ENCODE measurements around the gene DEDD.

The DEDD gene

DNA sequence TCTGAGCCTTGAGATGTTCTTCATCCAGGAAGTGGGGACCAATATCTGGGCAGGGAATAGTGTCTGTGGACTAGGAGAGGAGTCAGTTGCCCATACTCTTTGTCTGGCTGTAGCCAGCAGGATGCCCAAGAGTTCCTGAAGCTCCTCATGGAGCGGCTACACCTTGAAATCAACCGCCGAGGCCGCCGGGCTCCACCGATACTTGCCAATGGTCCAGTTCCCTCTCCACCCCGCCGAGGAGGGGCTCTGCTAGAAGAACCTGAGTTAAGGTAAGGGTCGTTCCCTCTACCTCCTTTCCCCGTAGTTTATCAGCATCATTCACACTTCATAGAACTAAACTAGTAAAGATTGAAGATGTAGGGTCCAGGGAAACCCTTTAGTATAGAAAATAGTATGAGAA lies 30.3 kb upstream of the DEDD start:
- DNase-seq, result no peak

DNA sequence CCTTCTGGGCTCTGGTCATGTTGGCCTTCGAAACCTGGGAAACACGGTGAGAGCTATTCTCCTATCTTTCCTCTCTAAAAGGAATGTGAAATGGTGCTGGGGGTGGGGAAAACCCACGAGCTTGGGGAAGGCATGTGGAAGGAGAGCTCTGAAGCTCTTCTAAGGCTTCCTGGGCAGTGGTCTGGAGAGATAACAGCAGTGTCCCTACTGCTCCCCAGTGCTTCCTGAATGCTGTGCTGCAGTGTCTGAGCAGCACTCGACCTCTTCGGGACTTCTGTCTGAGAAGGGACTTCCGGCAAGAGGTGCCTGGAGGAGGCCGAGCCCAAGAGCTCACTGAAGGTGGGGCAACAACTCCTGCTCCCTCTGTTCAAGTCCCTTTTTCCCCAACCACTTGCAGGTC lies 29.6 kb upstream of the DEDD start:
- DNase-seq, result no peak

DNA sequence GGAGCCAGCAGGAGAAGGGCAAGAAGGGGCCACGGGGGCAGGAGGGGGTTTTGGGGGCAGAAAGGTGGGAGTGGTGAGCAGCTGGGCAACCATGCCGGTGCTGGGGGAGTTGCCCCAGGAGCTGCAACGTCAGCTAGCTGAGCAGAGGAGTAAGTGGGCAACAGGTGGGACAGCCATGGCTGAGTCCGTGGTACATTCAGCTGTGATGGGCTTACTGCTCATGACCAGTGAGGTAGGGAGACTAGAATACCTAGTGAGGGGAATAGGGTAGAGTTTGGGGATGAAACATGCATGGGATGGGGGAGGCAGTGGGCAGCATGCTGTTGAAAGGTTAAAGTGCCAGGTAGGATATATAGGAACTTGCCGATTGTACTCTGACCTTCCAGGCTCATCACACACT lies 29.2 kb upstream of the DEDD start:
- no peak for DNase-seq

DNA sequence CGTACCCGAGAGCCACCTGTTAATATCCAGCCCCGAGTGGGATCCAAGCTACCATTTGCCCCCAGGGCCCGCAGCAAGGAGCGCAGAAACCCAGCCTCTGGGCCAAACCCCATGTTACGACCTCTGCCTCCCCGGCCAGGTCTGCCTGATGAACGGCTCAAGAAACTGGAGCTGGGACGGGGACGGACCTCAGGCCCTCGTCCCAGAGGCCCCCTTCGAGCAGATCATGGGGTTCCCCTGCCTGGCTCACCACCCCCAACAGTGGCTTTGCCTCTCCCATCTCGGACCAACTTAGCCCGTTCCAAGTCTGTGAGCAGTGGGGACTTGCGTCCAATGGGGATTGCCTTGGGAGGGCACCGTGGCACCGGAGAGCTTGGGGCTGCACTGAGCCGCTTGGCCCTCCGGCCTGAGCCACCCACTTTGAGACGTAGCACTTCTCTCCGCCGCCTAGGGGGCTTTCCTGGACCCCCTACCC lies 28.2 kb upstream of the DEDD start:
- no peak for DNase-seq

DNA sequence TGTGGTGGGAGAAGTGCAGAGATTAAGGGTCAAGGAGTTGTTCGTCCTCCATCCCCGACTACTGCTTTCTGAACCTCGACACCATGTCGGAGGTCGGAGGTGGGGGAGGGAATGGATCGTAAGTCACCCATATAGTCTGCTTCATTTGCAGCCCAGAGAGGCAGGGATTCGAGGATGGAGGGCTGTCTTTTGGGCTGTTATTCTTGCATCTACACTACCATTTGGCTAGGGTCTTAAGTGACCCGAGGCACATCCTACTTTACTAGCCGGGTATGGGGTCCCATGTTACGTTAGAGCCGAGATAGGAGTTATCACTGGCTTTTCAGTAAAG lies 27.4 kb upstream of the DEDD start:
- DNase-seq, result no peak

DNA sequence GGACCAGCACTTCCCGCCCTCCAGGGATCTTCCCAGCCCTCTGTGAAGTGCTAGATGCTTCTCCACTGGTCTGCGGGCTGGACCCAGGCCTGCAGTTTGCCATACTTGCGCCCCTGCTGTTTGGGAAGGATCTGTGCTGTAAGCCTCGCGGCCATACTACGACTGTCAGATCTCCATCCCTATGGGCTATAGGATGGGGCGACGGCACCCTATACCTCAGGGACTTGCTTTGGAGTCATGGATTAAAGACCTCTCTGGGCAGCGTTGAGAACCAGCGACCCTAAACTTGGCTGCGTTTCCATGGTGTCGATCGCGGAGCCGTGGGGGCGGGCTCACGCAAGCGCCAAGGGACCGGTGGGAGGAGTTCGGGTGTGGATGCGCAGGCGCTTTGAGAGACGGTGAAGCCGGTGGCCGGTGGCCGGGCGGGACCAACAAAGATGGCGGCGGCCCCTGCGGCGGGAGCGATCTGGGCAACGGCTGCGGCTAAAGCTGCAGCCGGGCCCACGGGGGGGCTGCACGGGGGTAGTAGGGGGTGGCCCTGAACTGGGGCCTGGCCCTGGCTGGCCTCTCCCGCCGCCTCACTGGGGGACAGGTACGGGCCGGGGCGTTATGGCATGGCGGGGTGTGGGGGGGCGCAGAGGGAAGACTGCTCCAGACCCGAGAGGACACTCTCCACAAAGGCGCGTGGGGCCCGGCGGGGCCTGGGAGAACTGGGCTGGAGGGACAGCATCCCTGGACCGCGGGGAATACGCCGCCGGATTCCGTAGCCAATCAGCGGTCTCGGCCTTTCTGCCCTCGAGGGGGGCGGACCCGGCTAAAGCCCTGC lies 26.8 kb upstream of the DEDD start, which contains the start of gene USP21:
Gene USP21, plus strand, starts transcription at position 414 of the 826 bp plus-strand sequence. CDS start 1,141 bp downstream, outside the sequence.
- peak; percentile 91 to 94 for DNase-seq

DNA sequence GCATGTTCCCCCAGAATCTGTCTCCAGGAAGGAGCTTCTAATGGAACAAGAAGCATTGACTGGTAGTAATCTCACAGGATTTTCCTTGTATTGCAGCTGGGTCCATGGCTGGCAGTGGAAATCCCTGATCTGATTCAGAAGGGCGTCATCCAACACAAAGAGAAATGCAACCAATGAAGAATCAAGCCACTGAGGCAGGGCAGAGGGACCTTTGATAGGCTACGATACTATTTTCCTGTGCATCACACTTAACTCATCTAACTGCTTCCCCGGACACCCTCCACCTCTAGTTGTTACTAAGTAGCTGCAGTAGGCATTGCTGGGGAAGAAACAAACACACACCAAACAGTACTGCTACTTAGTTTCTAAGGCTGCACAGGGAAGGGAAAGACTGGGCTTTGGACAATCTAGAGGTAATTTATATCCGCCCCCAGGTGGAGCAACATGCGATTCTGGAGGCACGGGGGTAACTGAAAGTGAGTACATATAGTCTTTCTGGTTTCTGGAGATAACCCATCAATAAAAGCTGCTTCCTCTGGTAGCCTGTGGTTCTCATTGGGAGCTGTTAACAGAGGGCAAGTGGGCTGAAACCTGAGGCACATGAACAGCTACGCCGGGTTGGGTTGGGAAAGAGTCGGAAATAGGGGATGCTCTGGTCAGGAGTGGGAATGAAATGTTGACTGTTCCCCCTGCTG lies 26.0 kb upstream of the DEDD start:
- no peak for DNase-seq

DNA sequence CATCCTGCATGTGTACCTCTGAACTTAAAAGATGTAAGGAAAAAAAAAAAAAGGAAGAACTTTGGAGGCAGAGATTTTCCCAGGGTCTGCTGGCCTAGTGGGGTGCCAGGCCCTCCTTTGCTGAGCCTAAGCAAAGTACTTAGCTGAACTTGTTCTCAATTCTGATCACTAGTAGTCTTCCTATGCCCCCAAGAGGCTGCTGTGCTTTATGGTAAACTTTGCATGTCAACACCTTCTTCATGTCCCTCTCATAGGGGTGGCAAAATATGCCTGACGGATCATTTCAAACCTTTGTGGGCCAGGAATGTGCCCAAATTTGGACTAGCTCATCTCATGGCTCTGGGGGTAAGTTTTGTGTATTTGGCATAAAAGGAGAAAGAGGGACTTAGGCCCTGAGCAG lies 25.4 kb upstream of the DEDD start:
- DNase-seq, result no peak

DNA sequence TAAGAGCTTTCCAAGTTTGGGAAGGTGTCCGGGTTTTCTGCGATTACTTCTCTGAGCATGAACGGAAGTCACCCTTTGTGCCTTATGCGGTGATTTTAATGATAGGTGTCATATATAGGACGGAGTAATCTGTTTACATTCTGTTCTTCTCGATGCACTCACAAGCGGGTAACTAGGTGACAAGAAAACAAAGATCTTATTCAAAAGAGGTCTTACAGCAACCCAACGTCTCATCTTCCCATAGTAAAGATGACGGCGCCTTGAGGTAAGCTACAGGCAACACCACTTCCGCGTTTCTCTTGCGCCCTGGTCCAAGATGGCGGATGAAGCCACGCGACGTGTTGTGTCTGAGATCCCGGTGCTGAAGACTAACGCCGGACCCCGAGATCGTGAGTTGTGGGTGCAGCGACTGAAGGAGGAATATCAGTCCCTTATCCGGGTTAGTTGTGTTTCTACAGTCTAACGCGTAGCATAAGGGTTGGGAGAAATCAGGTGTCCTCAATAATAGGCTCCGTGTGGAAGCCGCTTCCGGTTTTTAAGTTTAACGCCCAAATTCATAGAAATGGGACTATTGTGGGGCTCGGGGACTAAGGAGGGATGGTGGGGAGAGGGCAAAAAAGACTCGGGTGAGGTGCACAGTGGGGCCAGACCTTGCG lies 21.3 kb upstream of the DEDD start, which contains the start of gene UFC1:
Gene UFC1, plus strand, starts transcription at position 297 of the 656 bp plus-strand sequence. Its CDS starts 20 bp downstream, at position 317.
- DNase-seq, result peak; percentile 90

DNA sequence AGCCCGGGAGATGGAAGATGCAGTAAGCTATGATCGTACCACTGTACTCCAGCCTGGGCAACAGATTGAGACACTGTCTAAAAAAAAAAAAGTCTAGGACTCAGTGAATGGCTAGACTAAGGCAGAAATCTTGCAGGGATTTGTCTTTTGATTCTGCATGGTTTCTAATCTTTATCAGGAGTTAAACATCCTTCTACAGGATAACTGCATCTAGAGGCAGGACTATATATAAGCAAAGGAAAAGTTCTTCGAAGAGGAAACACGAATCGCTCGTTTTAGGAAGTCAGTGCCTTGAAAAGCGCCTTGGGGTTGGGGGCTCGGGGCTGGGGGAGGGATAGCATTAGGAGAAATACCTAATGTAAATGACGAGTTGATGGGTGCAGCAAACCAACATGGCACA lies 20.7 kb upstream of the DEDD start:
- DNase-seq, result no peak

DNA sequence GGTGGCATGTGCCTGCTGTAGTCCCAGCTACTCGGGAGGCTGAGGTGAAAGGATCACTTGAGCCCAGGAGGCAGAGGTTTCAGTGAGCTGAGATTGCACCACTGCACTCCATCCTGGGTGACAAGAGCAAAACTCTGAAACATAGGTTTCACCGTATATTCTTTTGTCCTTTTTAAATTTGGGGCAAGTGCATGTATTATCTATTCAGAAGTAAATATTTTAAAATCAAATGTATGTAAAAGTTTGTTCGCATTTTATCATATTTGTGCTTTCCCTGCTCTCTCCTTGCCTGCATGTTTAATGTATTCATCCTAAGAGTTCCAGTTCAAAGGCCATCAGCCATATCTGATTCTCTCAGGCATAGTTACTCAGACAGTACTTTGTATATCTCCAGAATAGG lies 13.4 kb upstream of the DEDD start:
- DNase-seq, result no peak

DNA sequence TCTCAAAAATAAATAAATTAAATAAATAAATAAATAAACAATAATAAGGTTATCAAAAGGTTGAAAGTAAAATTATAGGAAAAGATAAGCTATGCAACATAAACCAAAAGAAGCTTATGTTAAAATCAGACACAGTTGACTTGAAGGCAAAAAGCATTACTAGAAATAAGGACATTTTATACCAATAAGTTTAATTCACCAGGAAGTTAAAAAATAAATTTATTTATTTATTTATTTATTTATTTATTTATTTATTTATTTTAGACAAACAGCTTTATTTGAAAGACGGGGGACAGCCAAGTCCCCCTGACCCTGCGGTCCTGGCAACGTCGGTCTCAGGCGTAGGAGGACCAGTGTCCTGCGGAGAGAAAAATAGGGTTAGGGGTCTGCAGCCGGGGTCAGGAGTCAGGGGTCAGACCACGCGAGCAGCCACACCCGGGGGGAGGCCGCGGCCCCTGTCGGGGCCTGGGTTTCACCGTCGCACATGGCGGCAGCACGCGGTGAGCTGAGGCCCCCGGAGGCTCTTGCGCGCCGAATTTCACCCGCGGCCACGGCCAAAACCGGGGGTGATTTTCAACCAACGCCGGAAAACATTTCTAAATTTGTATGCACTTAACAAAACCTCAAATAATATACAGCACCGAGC lies 8.4 kb upstream of the DEDD start:
- no peak for DNase-seq

DNA sequence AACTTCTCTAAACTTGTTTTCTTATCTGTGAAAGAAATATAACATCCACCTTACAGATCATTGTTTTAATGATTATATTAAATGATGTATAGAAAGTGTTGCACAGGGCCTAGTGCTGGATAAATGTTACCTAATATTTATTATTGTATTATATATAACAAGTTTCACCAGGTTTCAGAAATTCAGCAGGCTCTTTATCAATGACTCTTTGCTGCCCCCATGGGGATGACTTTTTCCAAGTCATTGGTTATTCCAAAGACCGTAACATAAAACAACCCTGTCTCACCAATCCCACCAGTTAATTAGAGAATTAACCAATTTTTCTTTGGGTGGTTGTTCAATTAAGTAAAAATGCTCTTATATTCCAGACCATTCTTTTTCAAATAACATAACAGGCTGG lies 7.3 kb upstream of the DEDD start:
- peak; percentile 32 to 67 for DNase-seq

DNA sequence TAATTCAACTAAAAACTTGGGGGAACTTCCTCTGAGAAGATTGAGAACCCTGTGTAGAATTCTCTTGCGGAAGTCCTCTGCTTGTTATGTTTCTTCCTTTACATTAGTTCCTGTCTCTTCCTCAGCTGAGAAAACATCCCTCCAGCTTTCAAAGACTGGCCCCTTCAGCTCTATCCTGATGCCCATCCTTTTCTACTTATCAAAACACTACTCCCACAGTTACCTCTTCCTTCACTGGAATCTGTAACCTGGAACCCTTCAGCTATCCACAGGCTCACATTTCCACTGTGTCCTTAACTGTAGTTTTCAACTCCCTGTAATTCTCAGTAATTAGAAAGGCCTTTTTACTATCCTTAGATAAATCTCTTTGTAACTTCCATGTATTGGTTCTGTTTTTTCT lies 6.0 kb upstream of the DEDD start:
- DNase-seq, result no peak

DNA sequence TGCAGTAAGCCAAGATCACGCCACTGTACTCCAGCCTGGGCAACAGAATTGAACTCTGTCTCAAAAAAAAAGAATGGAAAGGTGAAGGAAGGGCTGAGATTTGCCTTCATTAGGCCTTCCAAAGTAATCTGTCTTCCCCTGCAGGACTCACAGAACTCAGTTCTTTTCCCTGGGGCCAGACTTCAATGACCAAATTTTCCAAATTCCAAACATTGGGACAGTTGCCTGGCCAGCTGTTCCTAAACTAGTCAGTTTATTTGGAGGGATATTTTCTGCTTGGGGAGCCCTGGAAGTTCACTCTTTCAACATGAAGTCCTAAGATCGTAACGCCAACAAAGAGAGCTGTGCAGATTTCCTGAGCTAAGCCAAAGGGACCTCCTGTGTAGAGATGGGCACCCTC lies 5.4 kb upstream of the DEDD start:
- no peak for DNase-seq

DNA sequence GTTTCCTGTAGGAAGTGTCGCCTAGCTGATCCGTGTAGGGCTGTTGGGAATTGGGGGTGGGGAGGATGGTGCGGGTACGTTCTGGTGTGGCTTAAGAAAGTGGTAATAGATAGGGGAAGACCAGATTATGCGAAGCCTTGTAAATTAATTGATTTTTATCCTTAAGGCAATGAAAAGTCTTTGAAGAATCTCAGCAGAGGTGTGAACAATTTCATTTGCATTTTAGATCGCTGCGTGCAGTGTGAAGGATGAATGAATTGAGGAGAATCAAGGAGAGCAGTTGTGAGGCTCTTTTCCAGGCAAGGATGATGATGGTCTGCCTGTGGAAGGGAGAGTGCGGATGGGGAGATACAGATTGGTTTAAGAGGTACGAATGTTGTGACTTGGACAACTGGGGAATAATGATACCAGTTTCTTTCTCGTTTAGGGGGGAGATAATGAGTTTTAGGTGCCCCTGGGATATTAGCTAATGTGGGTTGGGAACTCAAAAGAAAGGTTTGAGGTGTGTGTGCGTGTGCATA lies 813 bp upstream of the DEDD start:
- DNase-seq, result no peak

DNA sequence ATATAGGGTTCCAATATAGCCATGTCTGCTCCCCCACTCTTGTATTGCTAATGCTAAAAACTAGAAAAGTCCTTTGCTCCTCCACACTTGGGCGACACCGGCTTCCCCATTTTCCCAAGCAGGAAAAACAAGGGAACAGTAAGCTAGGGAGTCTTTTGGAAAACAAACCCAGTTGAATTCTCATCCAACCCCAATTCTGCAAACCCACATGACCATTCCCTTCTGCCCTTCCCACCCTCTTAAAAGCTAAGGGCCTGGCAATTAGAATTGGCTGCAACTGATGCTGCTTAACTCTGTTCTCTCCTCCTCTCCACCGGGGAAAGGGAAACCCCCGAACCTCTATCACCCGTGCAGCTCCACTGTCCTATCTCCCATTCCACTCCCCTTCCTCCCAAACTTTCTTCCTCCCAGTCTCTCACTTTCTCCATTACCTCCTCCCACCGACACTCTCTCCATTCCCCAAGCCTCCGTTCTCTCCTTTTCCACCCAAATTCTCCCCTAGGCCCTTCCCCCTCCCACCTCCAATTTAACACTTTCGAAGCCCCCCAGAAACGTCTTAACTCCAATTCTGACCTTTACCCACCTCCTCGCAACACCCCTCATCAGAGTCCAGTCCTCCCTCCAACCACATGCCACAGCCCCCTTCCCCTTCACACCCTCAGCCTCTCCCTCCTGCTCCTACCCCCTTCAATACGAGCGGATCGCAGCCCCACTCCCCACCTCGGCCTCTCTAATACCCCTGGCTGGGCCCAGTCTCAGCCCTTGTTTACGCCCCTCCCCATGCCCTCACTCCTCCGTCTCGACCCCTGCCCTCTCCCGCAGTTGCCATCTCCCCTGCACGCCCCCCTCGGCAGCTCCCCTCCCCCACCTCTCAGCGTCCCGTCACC lies 701 bp downstream of the DEDD start:
- no peak for DNase-seq

DNA sequence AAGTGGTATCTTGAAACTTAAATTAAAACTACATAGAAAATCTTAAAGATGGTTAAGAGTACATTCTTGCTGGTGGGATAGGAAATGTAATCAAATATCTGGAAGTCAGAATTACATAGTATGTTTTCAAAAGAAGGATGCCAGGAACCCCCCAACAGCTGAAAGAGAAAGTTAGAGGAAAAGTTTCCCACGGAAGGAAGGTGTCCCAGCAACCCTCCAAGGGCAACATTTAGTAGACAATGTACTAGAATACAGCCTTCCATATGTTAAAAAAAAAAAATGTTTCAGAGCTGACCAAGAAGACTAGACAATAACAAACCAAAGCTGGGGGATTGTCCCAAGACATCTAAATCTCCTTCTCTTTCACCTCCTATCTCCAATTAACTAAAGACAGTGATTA lies 2.2 kb downstream of the DEDD start:
- DNase-seq, result no peak

DNA sequence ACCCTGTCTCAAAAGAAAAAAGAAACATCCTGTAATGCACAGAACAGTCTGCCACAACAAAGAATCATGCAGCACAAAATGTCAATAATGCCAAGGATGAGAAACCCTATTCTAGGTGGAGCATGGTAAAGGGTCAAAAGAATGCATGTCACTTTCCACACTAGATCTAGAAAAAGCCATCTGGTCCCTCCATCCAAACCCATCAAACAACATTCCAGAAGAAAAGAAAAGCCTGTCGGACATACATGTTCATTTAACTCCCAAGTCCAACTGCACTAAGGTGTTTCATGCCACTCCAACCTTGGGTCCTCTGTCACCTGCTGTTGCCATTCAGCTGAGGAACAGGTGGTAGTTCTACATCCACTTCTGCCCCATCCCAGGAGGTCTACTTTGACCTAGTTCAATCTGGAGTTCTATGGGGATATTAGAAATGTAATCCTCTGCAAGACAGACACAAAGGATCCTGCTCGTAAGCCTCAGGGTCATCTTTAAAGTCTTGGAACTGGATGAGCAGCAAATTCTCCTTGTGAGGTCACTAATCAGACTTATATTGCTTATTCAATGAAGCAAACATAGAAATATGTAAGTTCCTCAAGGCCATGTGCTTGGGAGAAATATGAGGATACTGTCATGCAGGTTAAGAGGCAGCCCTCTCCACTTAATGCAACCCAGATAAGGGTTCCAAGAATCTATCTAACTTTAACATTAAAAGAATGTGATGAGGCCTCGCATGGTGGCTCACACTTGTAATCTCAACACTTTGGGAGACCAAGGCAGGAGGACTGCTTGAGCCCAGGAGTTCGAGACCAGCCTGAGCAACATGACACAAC lies 3.7 kb downstream of the DEDD start:
- no peak for DNase-seq

DNA sequence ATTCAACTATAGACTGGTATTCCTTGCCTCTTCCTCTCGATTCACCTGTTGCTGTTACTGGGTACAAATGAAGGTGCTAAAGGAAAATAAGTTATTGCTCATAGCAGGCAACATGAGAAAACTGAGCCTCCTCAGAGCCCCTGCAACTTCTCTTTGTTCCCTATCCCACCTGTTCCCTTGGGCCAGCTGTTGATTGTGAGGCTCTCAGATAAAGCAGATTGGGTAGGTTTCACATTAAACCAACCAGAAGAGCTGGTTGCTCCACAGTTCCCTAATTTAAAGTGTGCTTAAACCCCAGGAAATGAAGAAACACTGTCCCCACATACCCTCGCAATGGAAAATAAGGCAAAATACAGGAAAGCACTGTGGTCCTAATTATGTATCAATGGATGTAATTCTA lies 4.8 kb downstream of the DEDD start:
- DNase-seq, result no peak

DNA sequence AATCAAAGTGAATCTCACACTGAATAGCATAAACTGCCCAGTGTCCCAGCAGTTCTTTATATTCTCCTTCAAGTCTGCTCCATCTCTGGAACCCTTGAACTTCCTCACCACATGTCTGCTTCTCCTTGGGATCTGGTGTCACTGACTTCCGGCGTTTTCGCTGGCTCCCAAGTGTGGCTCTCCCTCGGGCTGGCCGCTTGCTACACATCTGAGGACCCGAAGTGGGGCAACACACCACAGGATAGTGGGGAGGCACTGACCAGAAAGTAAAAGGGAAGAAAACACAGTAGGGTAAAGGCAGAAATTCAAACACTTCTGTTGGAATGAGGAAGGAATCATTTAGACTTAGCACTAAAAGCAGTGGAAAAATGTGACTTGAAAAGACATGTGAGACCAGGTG lies 9.5 kb downstream of the DEDD start:
- DNase-seq, result no peak

Data from CD4-positive, alpha-beta T cell treated with Interleukin-1 beta for 1 hour (primary cell).